Amniotic epithelial cell (primary cell): Measurements from ENCODE around the gene BDH2.

Experiments used
- DNase-seq: peaks from one replicate; pipeline ENCODE4 v3.0.0-alpha.2; 2010; ENCODE audit warnings: low read depth

The BDH2 gene

GRCh38 chr4:103085555-103086196 is 14.0 kb downstream of the BDH2 start:
- no peak for DNase-seq

GRCh38 chr4:103079621-103080020 is 20.0 kb downstream of the BDH2 start:
- no peak for DNase-seq

GRCh38 chr4:103076747-103077347 is 22.8 kb downstream of the BDH2 start, which contains the start of gene SLC9B2:
Gene SLC9B2, minus strand, starts transcription at chr4:103076761. Its CDS starts 9,211 bp downstream, at chr4:103067550.
- no peak for DNase-seq

- peak; percentile 60 for DNase-seq
Measured at GRCh38 chr4:103075894-103076746, 23.5 kb downstream of the BDH2 start.

- DNase-seq, result peak; percentile 34
Measured at GRCh38 chr4:103075435-103075893, 24.2 kb downstream of the BDH2 start.

- peak; percentile 63 for DNase-seq
Measured at GRCh38 chr4:103074744-103075434, 24.7 kb downstream of the BDH2 start.

GRCh38 chr4:103073792-103074438 is 25.7 kb downstream of the BDH2 start:
- DNase-seq, result no peak

- DNase-seq, result peak; percentile 5
Measured at GRCh38 chr4:103067841-103068547, 31.6 kb downstream of the BDH2 start.

- DNase-seq, result no peak
Measured at GRCh38 chr4:103060453-103061148, 39.0 kb downstream of the BDH2 start.

GRCh38 chr4:103054030-103054429 is 45.6 kb downstream of the BDH2 start:
- DNase-seq, result peak; percentile 24

GRCh38 chr4:103052779-103053178 is 46.9 kb downstream of the BDH2 start:
- DNase-seq, result no peak

- DNase-seq, result no peak
Measured at GRCh38 chr4:103052145-103052544, 47.5 kb downstream of the BDH2 start.

- DNase-seq, result no peak
Measured at GRCh38 chr4:103050736-103051436, 48.7 kb downstream of the BDH2 start.

GRCh38 chr4:103046416-103047290 is 53.0 kb downstream of the BDH2 start:
- DNase-seq, result peak; percentile 50

GRCh38 chr4:103044183-103044582 is 55.5 kb downstream of the BDH2 start:
- no peak for DNase-seq

GRCh38 chr4:103036169-103036568 is 63.5 kb downstream of the BDH2 start:
- DNase-seq, result no peak

- DNase-seq, result peak; percentile 48
Measured at GRCh38 chr4:103032574-103032973, 67.1 kb downstream of the BDH2 start.

- peak; percentile 83 for DNase-seq
Measured at GRCh38 chr4:103030791-103031190, 68.8 kb downstream of the BDH2 start.

GRCh38 chr4:103029300-103029699 is 70.3 kb downstream of the BDH2 start:
- DNase-seq, result no peak
